Measurements from ENCODE around the gene ANKRD29. TPM values are rescaled to one million over a fixed set of nuclear protein-coding genes. Genes with fewer than 3 reads are reported as not detected.
A peak's percentile ranks its signal among the peaks of the same experiment; 100 is the strongest.
"Not testable (repeated sequence)": the region's sequence is repeated elsewhere in the genome, so short reads cannot be mapped to it uniquely, and the experiment has no call there.

ANKRD29 gene
- total RNA-seq, 1 donor from 2014 or later, result 1.2 TPM

- TF ChIP-seq CTCF (conservative IDR thresholded peaks at IDR 0.05; ENCODE audit: low read depth, low read length), result peak; percentile 30
- no peak overlapping the region for H3K4me3 ChIP-seq (ENCODE audit: low read depth, low read length)
- no peak for DNase-seq (ENCODE audit: low read depth)
Measured at GRCh38 chr18:23640052-23640451, 22.7 kb downstream of the ANKRD29 start.

- not testable (repeated sequence) for H3K4me3 ChIP-seq (ENCODE audit: low read depth, low read length); DNase-seq (ENCODE audit: low read depth)
Measured at GRCh38 chr18:23636433-23636832, 26.3 kb downstream of the ANKRD29 start.

- no peak for TF ChIP-seq CTCF (conservative IDR thresholded peaks at IDR 0.05; ENCODE audit: low read depth, low read length)
- H3K4me3 ChIP-seq (ENCODE audit: low read depth, low read length), result no peak overlapping the region
- DNase-seq (ENCODE audit: low read depth), result no peak
Measured at GRCh38 chr18:23636071-23636399, 26.7 kb downstream of the ANKRD29 start.

GRCh38 chr18:23635283-23636070 lies 27.2 kb downstream of the ANKRD29 start:
- no peak overlapping the region for H3K4me3 ChIP-seq (ENCODE audit: low read depth, low read length)
- no peak for DNase-seq (ENCODE audit: low read depth)
- no peak for TF ChIP-seq CTCF (conservative IDR thresholded peaks at IDR 0.05; ENCODE audit: low read depth, low read length)

- no peak for TF ChIP-seq CTCF (conservative IDR thresholded peaks at IDR 0.05; ENCODE audit: low read depth, low read length)
- no peak for DNase-seq (ENCODE audit: low read depth)
Measured at GRCh38 chr18:23634692-23635091, 28.0 kb downstream of the ANKRD29 start.

GRCh38 chr18:23632615-23633014 lies 30.1 kb downstream of the ANKRD29 start:
- DNase-seq (ENCODE audit: low read depth), result no peak
- TF ChIP-seq CTCF (conservative IDR thresholded peaks at IDR 0.05; ENCODE audit: low read depth, low read length), result no peak
- H3K4me3 ChIP-seq (ENCODE audit: low read depth, low read length), result no peak overlapping the region

More at GRCh38 chr18:23634692-23635091, 28.0 kb downstream of the ANKRD29 start:
- H3K4me3 ChIP-seq (ENCODE audit: low read depth, low read length), result no peak overlapping the region

GRCh38 chr18:23631746-23632145 lies 31.0 kb downstream of the ANKRD29 start:
- no peak for DNase-seq (ENCODE audit: low read depth)
- no peak overlapping the region for H3K4me3 ChIP-seq (ENCODE audit: low read depth, low read length)
- TF ChIP-seq CTCF (conservative IDR thresholded peaks at IDR 0.05; ENCODE audit: low read depth, low read length), result no peak

Data from epithelial cell of proximal tubule (primary cell).